H9 (cell line): ENCODE measurements around the gene ECHDC3. TPM values are rescaled to one million over a fixed set of nuclear protein-coding genes. Genes with fewer than 3 reads are reported as not detected.

Experiments used
- DNase-seq: peaks from one replicate; pipeline ENCODE4 v3.0.0-alpha.2; 2017
- H2AFZ ChIP-seq: one replicate; pipeline ENCODE4 v1.6.1; 2013; ENCODE audit warnings: mild to moderate bottlenecking, low read length, control low read depth, moderate library complexity
- H2AK5ac ChIP-seq: 2 replicates; pipeline ENCODE4 v1.6.1; 2013; ENCODE audit warnings: low read length, control low read depth, mixed read lengths; ENCODE audit not compliant: insufficient read length
- H2BK120ac ChIP-seq: one replicate; pipeline ENCODE4 v1.6.1; 2013; ENCODE audit warnings: low read depth, mild to moderate bottlenecking, low read length, control low read depth, inconsistent platforms; ENCODE audit not compliant: poor library complexity, severe bottlenecking
- H2BK12ac ChIP-seq: 2 replicates; pipeline ENCODE4 v1.6.1; 2013; ENCODE audit warnings: low read length, control low read depth, mixed read lengths, low read depth; ENCODE audit not compliant: insufficient read length
- H2BK15ac ChIP-seq: 2 replicates; pipeline ENCODE4 v1.6.1; 2013; ENCODE audit warnings: low read depth, low read length, control low read depth
- H2BK20ac ChIP-seq: one replicate; pipeline ENCODE4 v1.6.1; 2013; ENCODE audit warnings: low read depth, mild to moderate bottlenecking, low read length, control low read depth, inconsistent platforms; ENCODE audit not compliant: poor library complexity, severe bottlenecking
- H2BK5ac ChIP-seq: 2 replicates; pipeline ENCODE4 v1.6.1; 2013; ENCODE audit warnings: low read length, control low read depth, mixed read lengths; ENCODE audit not compliant: insufficient read length
- H3K14ac ChIP-seq: 2 replicates; pipeline ENCODE4 v1.6.1; 2013; ENCODE audit warnings: low read length, control low read depth; ENCODE audit not compliant: insufficient read depth
- H3K18ac ChIP-seq: 2 replicates; pipeline ENCODE4 v1.6.1; 2013; ENCODE audit warnings: low read depth, mild to moderate bottlenecking, mixed read lengths, low read length, control low read depth; ENCODE audit not compliant: insufficient read length
- H3K23ac ChIP-seq: 2 replicates; pipeline ENCODE4 v1.6.1; 2013; ENCODE audit warnings: low read length, control low read depth, mixed read lengths, low read depth; ENCODE audit not compliant: insufficient read length
- H3K23me2 ChIP-seq: 2 replicates; pipeline ENCODE4 v1.6.1; 2013; ENCODE audit warnings: low read depth, mild to moderate bottlenecking, mixed read lengths, low read length, control low read depth; ENCODE audit not compliant: insufficient read length, poor library complexity, severe bottlenecking
- H3K27ac ChIP-seq: 2 replicates; pipeline ENCODE4 v1.5.1; 2013; ENCODE audit warnings: low read length, control low read depth, mixed read lengths, low read depth; ENCODE audit not compliant: insufficient read length
- H3K27me3 ChIP-seq: 2 replicates; pipeline ENCODE4 v1.6.1; 2013; ENCODE audit warnings: low read length, control low read depth, inconsistent platforms; ENCODE audit not compliant: insufficient read depth
- H3K4ac ChIP-seq: 2 replicates; pipeline ENCODE4 v1.6.1; 2013; ENCODE audit warnings: low read depth, mild to moderate bottlenecking, control low read depth, inconsistent platforms, low read length, moderate library complexity
- H3K4me1 ChIP-seq: 2 replicates; pipeline ENCODE4 v1.6.1; 2013; ENCODE audit warnings: low read length, control low read depth, inconsistent platforms; ENCODE audit not compliant: insufficient read depth
- H3K4me2 ChIP-seq: 2 replicates; pipeline ENCODE4 v1.6.1; 2013; ENCODE audit warnings: low read length, control low read depth, mixed read lengths; ENCODE audit not compliant: insufficient read length, insufficient read depth
- H3K56ac ChIP-seq: 2 replicates; pipeline ENCODE4 v1.6.1; 2013; ENCODE audit warnings: low read depth, mild to moderate bottlenecking, mixed read lengths, low read length, control low read depth; ENCODE audit not compliant: insufficient read length
- H3K79me1 ChIP-seq: 2 replicates; pipeline ENCODE4 v1.6.1; 2013; ENCODE audit warnings: low read depth, mild to moderate bottlenecking, moderate library complexity, low read length, control low read depth, inconsistent platforms; ENCODE audit not compliant: insufficient read depth, poor library complexity, severe bottlenecking
- H3K79me2 ChIP-seq: 2 replicates; pipeline ENCODE4 v1.6.1; 2013; ENCODE audit warnings: low read length, control low read depth, inconsistent platforms; ENCODE audit not compliant: insufficient read depth
- H3K9ac ChIP-seq: 2 replicates; pipeline ENCODE4 v1.6.1; 2013; ENCODE audit warnings: low read length, control low read depth, mixed read lengths; ENCODE audit not compliant: insufficient read length; ENCODE audit errors: extremely low read depth
- H3K9me3 ChIP-seq: one replicate; pipeline ENCODE4 v1.6.1; 2013; ENCODE audit warnings: low read depth, low read length, inconsistent platforms; ENCODE audit not compliant: control insufficient read depth
- H3T11ph ChIP-seq: one replicate; pipeline ENCODE4 v1.6.1; 2013; ENCODE audit warnings: mild to moderate bottlenecking, low read length, control low read depth, inconsistent platforms
- H4K20me1 ChIP-seq: one replicate; pipeline ENCODE4 v1.6.1; 2013; ENCODE audit not compliant: control insufficient read depth, insufficient read length, insufficient read depth
- H4K5ac ChIP-seq: 2 replicates; pipeline ENCODE4 v1.6.1; 2013; ENCODE audit warnings: low read depth, mild to moderate bottlenecking, mixed read lengths, low read length, control low read depth; ENCODE audit not compliant: insufficient read length
- H4K8ac ChIP-seq: replicated peaks from 2 replicates; pipeline ENCODE4 v1.6.1; 2013; ENCODE audit warnings: low read length, control low read depth, mixed read lengths, low read depth; ENCODE audit not compliant: insufficient read length
- H4K91ac ChIP-seq: 2 replicates; pipeline ENCODE4 v1.6.1; 2013; ENCODE audit warnings: low read depth, mild to moderate bottlenecking, moderate library complexity, mixed read lengths, low read length, control low read depth; ENCODE audit not compliant: insufficient read length
- H3K27ac Mint-ChIP-seq, 3 experiments: 2 replicates in 2 of 3; 3 replicates in 1 of 3; pipeline ENCODE4 v1.8.0; 2020 to 2021; ENCODE audit warnings: mixed read lengths in 3 of 3, mild to moderate bottlenecking in 1 of 3, moderate library complexity in 1 of 3
- H3K27me3 Mint-ChIP-seq: 2 replicates; pipeline ENCODE4 v1.8.0; 2021; ENCODE audit warnings: low read depth, mild to moderate bottlenecking, moderate library complexity, mixed read lengths
- H3K36me3 Mint-ChIP-seq, 3 experiments: 2 replicates in 2 of 3; 3 replicates in 1 of 3; pipeline ENCODE4 v1.8.0; 2020 to 2021; ENCODE audit warnings: low read depth in 3 of 3, mixed read lengths in 3 of 3; ENCODE audit not compliant: insufficient read depth in 1 of 3
- H3K4me1 Mint-ChIP-seq, 2 experiments: 2 replicates each; pipeline ENCODE4 v1.8.0; 2020; ENCODE audit warnings: mixed read lengths in 2 of 2
- H3K4me3 Mint-ChIP-seq, 2 experiments: 2 replicates in 1 of 2; 3 replicates in 1 of 2; pipeline ENCODE4 v1.8.0; 2020 to 2021; ENCODE audit warnings: mild to moderate bottlenecking in 2 of 2, mixed read lengths in 2 of 2, moderate library complexity in 1 of 2
- H3K9me3 Mint-ChIP-seq, 2 experiments: 2 replicates in 1 of 2; 3 replicates in 1 of 2; pipeline ENCODE4 v1.8.0; 2020; ENCODE audit warnings: mild to moderate bottlenecking in 2 of 2, mixed read lengths in 2 of 2, moderate library complexity in 1 of 2
- WGBS: extraction: QIAGEN DNeasy Blood & Tissue Kit; methylation state at CpG from one replicate; pipeline ENCODE4 v1.1.7; 2013; ENCODE audit warnings: missing lambda C conversion rate, low lambda C conversion rate, mixed read lengths; ENCODE audit not compliant: insufficient read length; ENCODE audit errors: extremely low coverage; 5-methylcytosine and 5-hydroxymethylcytosine counted together
- total RNA-seq: library from RNA; stranded (reverse); gene quantifications from 2 replicates; pipeline ENCODE4 v1.2.1, GENCODE V29; 2021
- TF ChIP-seq, protein P1 (sequence below): fragments of 200-600 bp; sonication (generic); conservative IDR thresholded peaks from 3 replicates; pipeline ENCODE4 v1.8.0; 2021; ENCODE audit warnings: antibody characterized with exemption, mild to moderate bottlenecking

Gene ECHDC3
- total RNA-seq, 1 experiment from 2014 or later = 9.3 TPM

DNA sequence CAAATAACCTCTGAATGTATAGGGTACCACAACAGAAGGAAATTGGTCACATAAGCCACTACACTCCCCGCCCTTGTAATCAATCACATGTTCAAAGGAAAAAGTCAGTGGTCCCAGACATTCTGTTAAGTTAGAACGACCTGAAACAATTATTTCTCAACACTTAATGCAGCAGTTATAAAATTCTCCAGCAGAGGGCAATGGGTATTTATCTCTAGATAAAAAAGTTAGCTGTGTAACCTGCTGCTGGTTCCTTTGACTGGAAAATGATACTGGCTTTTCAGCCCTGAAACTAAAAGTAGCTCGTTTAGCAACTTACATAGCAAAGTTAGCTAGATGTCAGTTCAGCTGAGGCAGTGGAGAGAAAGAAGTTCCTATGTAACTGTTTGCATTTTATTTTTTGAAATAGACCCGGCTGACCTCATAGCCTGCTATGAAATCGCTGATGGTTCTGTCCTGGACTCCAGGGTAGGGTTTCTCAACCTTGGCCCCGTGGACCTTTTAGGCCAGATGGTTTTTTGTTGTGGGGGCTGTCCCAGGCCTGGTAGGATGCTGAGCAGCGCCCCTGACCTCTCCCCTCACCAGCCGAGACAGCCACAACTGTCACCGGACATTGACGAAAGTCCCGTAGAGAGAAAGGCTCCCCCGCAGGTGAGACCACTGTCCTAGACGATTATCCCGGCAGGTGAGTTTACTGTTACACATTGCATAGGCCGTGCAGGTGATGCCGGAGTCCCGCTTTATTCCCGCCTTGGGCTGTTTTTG lies 40.8 kb downstream of the ECHDC3 start:
- peaks cover 0 to 4% of the 10 kb centered on the region in 2 experiments; a peak in 3 of 5 replicates for H3K9me3 Mint-ChIP-seq
- no peaks in the 10 kb centered on the region for H3K79me1 ChIP-seq
- H3K9ac ChIP-seq = no peak overlapping the region
- peaks cover 6 to 7% of the 10 kb centered on the region in 2 experiments; a peak in 2 of 4 replicates for H3K4me1 Mint-ChIP-seq
- no peaks in the 10 kb centered on the region for H3K4me1 ChIP-seq
- no peaks in the 10 kb centered on the region for H4K20me1 ChIP-seq
- H2AFZ ChIP-seq = no peak overlapping the region
- no peak overlapping the region for H2BK12ac ChIP-seq
- WGBS = no CpG with 5 or more reads among the region's 18 CpGs
- H3K27ac ChIP-seq = no peak overlapping the region
- no peak overlapping the region for H2AK5ac ChIP-seq
- H3K36me3 Mint-ChIP-seq = no peaks in the 10 kb centered on the region
- no peaks in the 10 kb centered on the region for H3K23me2 ChIP-seq
- no peak for DNase-seq
- no peak overlapping the region for H3K27ac Mint-ChIP-seq
- no peak overlapping the region for H4K5ac ChIP-seq
- no peak overlapping the region for H4K8ac ChIP-seq
- no peak overlapping the region for H3K18ac ChIP-seq
- H2BK15ac ChIP-seq = no peak overlapping the region
- no peaks in the 10 kb centered on the region for H3K79me2 ChIP-seq
- H3K27me3 Mint-ChIP-seq = no peaks in the 10 kb centered on the region; the same call in none of the 2 replicates
- H2BK120ac ChIP-seq = no peak overlapping the region
- H2BK20ac ChIP-seq = no peak overlapping the region
- H4K91ac ChIP-seq = no peak overlapping the region
- H3K56ac ChIP-seq = no peak overlapping the region
- no peak overlapping the region for H3K4me2 ChIP-seq
- TF ChIP-seq, protein P1, sequence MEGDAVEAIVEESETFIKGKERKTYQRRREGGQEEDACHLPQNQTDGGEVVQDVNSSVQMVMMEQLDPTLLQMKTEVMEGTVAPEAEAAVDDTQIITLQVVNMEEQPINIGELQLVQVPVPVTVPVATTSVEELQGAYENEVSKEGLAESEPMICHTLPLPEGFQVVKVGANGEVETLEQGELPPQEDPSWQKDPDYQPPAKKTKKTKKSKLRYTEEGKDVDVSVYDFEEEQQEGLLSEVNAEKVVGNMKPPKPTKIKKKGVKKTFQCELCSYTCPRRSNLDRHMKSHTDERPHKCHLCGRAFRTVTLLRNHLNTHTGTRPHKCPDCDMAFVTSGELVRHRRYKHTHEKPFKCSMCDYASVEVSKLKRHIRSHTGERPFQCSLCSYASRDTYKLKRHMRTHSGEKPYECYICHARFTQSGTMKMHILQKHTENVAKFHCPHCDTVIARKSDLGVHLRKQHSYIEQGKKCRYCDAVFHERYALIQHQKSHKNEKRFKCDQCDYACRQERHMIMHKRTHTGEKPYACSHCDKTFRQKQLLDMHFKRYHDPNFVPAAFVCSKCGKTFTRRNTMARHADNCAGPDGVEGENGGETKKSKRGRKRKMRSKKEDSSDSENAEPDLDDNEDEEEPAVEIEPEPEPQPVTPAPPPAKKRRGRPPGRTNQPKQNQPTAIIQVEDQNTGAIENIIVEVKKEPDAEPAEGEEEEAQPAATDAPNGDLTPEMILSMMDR = peak; percentile 80
- H3K14ac ChIP-seq = no peak overlapping the region
- no peak overlapping the region for H3K23ac ChIP-seq
- H3K27me3 ChIP-seq = no peaks in the 10 kb centered on the region
- H3K9me3 ChIP-seq = no peaks in the 10 kb centered on the region
- no peak overlapping the region for H3K4me3 Mint-ChIP-seq
- H2BK5ac ChIP-seq = no peak overlapping the region
- no peak overlapping the region for H3K4ac ChIP-seq
- no peak overlapping the region for H3T11ph ChIP-seq
